HG02642 (cell line): Measurements from ENCODE around the gene C18orf63.
A peak's percentile ranks its signal among the peaks of the same experiment; 100 is the strongest.
"Not testable (repeated sequence)": the region's sequence is repeated elsewhere in the genome, so short reads cannot be mapped to it uniquely, and the experiment has no call there.

Experiments used
- ATAC-seq: cut with Tn5 transposase; IDR thresholded peaks from one replicate; pipeline ENCODE4 v1.9.1; 2021; ENCODE audit warnings: mild to moderate bottlenecking; ENCODE audit not compliant: unreplicated experiment, poor library complexity

C18orf63 gene

DNA sequence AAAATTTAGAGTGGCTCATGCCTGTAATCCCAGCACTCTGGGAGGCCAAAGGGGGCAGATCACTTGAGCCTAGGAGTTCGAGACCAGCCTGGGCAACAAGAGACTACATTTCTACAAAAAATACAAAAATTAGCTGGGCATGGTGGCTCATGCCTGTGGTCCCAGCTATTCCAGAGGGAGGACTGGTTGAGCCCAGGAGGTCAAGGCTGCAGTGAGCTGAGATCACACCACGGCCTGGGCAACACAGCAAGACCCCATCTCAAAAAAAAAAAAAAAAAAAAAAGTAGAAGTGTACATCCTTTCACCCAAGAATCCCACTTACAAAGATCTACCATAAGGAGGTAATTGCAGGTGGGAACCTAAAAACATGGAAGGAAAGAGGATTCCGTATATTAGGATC lies 30.1 kb upstream of the C18orf63 start:
- ATAC-seq = not testable (repeated sequence)

DNA sequence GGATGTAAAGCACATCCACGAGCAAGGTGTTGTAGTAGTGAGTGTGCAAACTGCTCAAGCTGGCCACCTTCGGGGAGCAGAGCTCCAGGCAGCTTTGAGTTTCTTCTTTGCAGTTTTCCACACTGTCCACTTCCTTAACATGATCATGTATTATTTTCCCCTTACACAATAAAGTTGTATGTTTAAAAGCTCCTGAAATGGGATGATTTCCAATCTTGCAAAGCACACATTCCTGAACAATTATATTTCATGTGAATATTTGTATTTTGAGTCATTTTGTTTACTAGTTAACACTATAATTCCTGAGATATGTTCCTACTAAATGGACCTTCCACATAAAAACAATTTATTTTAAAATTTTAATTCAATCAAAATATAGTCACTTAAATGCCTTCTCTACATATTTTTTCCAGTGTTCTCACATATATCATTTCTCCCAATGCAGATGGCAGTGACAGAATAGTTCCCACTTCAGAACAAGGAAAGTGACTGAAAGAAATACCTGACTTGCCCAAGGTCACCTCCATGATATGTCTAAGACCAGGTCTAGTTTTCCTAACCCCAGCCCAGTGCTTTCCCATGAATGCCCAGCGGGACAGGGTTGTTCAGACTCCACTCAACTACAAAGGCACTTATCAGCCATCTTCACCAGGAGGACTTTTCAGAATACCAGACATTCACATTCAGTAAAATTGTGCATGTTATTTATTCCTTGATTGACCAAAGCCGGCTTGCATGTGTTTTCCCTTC lies 29.4 kb upstream of the C18orf63 start:
- ATAC-seq = no peak

DNA sequence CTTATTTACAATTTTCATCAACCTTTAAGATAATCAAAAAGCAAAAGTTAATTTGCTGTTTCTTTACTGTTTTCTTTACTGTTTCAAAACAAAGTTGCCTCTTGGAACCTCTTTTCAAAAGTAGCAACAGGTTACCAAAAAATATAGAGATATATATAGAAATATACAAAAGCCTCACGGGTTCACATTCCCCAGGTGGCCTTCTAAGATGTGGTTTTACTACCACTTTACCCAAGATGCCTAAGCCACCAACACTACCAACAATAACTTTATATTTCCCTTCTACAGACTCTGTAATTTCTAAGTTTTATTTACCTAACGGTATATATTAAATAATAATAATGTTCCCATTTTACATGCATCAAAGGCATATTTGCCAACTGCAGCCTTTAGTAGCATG lies 28.8 kb upstream of the C18orf63 start:
- no peak for ATAC-seq

DNA sequence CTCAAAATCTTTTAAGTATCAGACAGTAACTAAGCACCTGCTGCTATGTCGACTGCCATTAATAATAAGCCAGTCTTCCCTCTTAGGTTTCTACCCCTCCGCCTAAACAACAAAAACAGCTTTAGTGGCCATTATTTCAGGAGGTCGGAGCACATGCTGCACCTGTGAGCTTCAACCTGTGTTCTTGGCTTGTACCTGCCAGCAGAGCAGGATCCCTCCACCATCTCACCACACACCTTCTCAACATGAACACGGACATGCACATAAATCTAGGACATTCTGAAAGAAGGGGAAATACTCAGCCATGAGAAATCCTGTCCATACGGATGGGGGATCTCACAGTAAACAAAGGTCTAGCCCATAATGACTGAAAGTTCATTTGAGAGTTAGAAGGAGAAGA lies 27.6 kb upstream of the C18orf63 start:
- no peak for ATAC-seq

DNA sequence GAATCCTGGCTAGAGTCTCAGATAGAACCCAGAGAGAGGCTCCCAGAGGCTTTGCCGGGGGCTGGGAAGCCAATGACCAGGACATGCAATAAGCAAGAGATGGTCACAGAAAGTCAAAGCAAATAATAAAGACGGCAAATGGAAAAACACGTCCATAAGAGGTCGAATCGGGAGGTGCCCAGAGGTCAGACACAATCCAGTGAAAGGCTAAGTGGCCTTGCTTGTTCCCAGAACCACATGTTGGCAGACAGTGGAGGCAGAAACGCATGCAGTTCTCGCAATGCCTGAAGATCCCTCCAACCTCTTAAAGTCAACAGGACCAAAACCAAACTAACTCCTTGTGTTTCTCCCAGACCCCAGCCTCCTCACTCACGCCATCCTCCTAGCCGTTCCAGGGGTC lies 26.9 kb upstream of the C18orf63 start:
- ATAC-seq = no peak

DNA sequence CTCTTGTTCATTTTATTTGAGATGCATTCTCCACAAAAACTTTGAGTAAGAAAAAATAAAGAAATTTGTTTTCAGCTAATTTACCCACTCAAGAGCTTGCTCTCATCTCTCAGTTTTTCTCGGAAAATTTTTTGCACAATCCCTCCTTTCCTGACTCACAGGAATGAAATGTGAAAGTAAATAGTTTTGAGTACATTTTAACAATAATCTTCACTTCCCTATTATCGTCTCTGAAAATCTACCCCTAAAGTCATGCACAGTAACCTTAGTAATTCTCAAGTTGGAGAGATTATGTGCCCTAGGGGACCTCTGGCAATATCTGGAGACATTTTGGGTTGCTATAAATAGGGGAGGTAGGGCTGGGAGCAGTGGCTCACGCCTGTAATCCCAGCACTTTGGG lies 26.5 kb upstream of the C18orf63 start:
- ATAC-seq = no peak

DNA sequence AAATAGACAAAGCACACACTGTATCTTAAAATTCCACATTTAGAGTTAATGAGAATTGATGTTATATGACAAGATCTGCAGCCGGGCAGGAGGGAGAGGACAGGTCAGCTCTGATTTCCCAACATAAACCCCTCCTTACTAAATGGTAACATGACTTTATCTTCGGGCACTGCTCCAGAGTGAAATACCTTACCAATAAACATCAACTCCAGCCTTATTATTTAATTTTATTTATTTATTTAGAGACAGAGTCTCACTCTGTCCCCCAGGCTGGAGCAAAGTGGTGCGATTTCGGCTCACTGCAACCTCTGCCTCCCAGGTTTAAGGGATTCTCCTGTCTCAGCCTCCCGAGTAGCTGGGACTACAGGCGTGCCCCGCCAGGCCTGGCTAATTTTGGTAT lies 25.6 kb upstream of the C18orf63 start:
- no peak for ATAC-seq

DNA sequence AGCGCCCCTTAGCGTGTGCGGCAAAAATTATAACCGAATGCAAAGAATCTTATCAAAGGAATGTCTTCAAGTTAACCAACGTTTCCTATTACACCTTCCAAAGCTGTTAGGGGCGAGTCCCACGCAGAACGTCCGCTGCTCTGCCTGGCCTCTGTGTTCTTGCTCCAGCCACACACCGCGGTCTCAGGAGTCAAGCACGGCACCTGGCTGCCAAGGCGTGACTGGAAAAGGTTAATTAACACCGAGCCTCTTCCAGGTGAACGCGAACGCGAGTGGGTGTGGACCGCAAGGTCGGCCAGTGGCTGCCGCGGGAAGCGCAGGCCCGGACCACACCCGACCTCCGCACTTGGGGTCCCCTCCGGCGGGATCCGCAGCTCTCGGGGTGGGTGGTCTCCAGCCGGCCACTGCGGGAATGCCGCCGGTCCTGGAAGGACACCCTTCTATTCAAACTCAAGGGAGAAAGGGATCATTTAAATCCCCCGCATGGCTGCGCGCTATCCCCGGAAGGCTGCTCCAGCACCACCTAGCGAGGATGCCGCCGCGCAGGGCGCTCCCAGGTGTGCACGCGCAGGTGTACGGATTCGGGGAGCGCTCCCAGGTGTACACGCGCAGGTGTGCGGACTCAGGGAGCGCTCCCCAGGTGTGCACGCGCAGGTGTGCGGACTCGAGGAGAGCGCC lies 24.7 kb upstream of the C18orf63 start:
- no peak for ATAC-seq

DNA sequence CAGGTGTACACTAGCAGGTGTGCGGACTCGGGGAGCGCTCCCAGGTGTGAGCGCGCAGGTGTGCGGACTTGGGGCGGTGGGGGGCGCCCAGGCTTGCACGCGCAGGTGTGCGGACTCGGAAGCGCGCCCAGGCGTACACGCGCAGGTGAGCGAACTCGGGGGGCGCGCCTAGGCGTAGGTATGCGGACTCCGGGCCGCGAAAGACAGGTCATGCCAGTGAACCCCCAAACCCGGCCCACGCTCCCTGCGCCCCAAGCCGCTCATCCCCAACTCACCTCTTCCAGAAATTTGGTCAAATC lies 24.2 kb upstream of the C18orf63 start:
- ATAC-seq = no peak

DNA sequence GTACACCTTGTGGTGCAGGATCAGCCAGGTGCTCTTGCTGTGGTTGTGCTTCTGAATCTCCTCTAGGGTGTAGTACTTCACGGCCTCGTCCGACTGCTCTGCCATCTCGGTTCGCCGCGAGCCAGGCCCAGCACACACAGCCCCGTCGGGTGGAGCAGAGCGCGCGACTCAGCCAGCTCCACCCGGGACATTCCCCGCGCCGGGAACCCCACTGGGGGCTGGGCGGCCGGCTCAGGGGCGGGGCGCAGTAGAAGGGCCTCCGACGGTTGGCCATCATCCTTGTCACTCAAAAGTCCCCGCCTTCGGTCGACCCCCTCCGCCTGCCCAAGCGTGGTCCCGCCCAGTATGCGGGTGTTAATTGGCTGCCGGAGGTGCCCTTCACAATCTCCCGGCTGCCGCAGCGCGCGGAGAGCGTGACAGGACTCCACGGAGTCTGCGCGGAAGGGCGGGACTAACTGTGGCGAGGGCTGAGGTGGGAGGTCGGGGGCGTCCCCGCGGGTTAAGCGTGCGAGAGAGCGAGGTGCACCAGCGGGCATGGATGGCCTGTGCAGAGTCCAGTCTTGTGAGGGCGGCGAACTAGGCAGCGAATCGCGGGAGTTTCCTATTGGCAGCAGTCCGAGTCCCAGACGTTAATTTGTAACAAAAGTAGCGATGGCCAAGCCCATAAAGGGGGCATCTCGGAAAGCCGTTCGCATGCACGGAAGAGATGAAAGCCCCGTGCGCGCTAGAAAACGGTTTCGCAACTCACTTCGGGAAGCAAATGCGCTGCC lies 23.7 kb upstream of the C18orf63 start, which contains the start of gene CYB5A:
CYB5A (minus strand) TSS at position 193 of the 770 bp plus-strand sequence; CDS start at position 105, 88 bp downstream.
- peak; percentile 99 for ATAC-seq

DNA sequence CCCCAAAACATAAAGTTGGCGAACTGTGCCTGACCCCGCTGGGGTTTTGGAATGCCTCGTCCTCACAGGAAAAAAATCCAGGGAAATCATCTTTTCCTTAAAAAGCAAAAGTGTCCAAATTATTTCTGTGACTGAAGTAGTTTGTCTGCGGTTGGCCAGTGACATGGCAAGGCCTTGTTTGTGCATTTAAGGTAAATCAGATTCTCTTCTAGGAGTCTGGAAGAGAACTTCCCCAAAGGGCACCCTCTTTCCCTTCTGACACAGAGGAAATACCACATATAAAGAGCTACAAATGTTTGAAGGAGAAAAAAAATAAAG lies 23.1 kb upstream of the C18orf63 start:
- no peak for ATAC-seq

DNA sequence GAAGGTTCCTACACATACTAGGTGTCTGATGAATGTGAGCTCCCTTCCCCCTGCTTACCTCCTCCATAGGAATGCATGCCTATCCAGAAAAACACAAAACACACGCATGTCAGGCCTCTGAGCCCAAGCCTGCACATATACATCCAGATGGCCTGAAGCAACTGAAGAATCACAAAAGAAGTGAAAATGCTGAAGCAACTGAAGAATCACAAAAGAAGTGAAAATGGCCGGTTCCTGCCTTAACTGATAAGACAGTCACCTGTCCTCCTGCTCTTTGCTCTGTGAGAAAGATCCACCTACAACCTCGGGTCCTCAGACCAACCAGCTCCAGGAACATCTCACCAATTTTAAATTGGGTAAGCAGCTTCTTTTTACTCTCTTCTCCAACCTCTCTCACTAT lies 22.7 kb upstream of the C18orf63 start:
- ATAC-seq = not testable (repeated sequence)

DNA sequence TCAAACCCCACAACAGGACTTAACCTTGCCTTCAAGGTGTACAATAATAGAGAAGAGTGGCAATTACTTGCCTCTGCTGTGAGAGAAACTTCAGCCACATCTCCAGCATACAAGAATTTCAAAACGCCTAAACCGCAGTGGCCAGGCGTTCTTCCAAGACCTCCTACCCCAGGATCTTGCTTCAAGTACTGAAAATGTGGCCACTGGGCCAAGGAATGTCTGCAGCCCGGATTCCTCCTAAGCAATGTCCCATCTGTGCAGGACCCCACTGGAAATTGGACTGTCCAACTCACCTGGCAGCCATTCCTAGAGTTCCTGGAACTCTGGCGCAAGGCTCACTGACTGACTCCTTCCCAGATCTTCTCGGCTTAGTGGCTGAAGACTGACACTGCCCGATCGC lies 21.1 kb upstream of the C18orf63 start:
- no peak for ATAC-seq

DNA sequence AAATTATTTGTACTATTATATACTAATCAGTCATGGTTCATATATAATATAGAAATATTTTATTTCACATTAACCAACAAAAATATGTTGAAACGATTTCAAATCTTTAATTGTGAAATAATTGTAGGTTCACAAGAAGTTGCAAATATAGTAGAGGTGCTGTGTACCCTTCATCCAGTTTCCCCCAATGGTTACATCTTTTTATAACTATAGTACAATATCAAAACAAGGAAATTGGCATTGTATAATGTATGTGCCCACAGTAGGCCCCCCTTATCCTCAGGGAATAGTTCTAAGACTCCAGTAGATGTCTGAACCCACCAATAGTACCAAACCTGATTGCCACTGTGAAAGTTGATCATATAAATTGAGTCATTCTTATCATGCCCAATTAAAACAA lies 16.5 kb upstream of the C18orf63 start:
- ATAC-seq = no peak

DNA sequence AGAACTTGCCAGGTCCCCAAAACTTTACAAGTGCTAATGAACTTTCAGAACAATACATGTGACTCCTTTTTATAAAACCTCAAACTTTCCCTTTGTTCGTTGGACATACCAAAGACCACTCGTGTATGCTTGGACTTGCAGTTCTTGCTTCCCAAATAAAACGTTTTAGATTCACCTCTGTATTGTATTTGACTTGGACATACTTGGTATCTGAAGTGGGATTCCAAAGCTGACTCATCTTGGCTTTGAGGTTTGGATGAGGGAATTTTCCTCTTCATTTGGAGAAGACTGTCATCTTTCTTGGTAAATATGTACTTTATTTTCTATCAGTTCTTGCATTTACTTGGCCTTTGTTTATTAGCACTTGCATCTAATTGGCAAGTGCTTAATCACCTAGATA lies 15.9 kb upstream of the C18orf63 start:
- no peak for ATAC-seq

DNA sequence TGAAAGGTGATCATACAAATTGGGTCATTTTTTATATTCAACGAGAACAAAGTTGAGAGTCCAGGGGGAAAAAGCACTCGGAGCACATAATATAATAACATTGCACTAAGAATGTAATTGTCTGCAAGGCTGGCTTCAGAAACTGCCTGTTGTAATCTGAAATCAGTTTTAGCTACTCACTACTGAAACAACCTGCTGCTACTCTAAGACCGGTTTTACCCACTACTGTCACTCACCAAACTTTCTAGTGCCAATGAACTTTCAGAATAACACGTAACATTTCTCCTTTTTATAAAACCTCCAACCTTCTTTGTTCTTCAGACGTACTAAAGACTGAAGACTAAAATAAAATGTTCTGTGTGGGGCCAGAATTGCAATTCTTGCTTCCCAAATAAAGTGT lies 12.3 kb upstream of the C18orf63 start:
- no peak for ATAC-seq

DNA sequence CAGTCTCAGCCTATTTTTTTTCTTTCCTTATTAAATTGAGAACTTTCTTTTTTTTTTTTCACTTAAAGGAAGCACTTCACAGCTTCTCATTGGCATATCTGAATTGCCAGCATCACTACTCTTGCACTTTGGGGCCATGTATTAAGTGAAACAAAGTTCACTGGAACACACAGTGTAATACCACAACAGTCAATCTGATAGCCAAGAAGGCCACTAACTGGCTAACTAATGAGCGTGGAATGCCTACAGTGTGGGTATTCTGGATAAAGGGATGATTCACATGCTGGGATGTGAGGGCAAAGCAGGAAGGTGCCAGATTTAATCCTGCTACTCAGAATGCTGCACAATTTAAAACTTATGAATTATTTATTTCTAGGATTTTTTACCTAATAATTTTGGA lies 11.7 kb upstream of the C18orf63 start:
- no peak for ATAC-seq

DNA sequence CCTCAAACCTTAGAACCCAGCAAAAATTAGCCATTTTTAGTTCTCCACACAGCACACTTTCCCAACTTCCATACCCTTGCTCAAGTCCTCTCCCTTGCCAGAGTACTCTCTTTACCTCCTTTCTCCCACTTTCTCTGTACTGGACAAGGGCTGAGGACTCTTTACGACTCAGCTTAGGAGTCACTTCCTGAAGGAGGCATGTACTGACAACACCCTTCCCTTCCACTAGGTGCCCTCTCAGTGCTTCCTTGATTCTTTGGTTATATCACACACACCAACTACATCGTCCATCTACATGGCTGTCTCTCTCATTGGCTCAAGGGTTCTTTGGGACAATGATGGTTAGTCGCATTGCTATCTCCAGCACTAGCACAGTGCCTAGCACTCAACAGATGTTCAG lies 5.2 kb upstream of the C18orf63 start:
- ATAC-seq = no peak

DNA sequence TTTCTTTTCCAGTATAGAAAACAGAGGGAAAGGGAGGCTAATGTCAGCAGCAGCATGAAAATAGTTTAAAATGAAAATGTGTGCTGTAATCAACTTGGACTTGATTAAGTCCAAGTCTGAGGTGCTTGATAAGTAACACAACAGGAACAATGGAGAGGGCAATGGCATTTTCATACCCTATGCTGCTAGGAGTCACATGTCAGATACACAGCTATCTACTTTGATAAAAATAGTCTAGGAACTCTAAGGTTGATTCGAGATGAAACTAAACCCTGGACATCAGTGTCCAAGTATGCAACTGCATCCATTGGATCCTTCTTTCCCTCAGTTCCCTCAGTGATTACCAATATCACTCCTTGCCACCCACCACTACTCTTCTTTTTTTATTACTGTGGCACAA lies 4.6 kb upstream of the C18orf63 start:
- no peak for ATAC-seq

DNA sequence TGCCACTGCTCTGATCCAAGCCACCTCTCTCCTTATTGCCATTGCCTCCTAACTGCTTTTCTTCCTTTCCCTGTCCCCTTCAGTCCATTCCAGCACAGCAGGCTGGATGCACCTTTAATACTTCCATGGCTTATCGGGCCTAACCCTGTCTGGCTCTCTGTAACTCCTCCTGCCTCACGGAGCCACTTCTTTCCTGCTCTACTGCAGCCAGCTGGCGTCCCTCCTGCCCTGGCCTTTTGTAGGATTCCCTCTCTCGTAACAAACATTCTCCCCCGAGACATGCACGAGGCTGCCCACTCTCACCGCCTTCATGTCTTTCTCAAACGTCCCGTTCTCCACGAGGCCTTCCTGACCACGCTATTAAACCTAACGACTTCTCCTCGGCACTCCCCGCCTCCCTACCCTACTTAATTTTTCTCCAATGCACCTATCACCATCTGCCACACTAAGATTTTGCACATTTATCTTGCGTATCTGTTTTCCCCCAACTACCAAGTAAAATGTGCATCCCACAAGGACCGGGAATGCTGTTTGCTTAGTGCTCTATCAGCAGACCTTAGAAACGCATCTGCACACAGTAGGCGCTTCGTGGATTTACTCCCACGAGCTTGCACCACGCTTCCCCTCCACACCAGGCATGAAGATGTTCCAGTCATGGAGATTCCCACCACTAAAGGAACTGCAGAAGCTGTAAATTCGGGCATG lies 728 bp upstream of the C18orf63 start:
- ATAC-seq = no peak
